ENCODE results near the gene KCNQ5.

KCNQ5 gene

DNA sequence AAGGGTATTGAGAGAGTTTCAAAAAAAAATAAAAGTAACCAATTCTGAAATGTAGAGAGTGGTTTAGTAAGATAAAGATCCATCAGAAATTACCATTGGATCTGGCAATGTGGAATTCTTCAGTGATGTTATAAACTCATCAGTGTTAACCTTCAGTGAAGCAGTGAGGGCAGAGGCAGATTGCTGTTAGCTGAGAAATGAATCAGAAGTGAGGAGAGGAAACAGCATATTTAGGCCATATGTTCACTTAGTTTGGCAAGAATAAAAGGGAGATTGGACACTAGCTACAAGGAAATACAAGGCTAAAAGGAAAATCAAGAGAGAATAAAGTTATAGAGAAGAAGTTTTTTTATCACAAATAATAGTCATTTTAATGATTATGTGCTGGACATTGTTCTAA lies 9.6 kb downstream of the KCNQ5 start:
- intact Hi-C loops (cut with DNase I; ENCODE audit: low total_unique reads): no loop called here
- Histone ChIP-seq H3K9me3 (no peaks in the 10 kb centered on the region), H3K27ac (no peak overlapping the region), H3K4me1 (no peaks in the 10 kb centered on the region), H3K27me3 (no peaks in the 10 kb centered on the region), H3K36me3 (no peaks in the 10 kb centered on the region), H3K4me3 (no peak overlapping the region)
- DNase-seq: no peak
- TF ChIP-seq, protein P1, sequence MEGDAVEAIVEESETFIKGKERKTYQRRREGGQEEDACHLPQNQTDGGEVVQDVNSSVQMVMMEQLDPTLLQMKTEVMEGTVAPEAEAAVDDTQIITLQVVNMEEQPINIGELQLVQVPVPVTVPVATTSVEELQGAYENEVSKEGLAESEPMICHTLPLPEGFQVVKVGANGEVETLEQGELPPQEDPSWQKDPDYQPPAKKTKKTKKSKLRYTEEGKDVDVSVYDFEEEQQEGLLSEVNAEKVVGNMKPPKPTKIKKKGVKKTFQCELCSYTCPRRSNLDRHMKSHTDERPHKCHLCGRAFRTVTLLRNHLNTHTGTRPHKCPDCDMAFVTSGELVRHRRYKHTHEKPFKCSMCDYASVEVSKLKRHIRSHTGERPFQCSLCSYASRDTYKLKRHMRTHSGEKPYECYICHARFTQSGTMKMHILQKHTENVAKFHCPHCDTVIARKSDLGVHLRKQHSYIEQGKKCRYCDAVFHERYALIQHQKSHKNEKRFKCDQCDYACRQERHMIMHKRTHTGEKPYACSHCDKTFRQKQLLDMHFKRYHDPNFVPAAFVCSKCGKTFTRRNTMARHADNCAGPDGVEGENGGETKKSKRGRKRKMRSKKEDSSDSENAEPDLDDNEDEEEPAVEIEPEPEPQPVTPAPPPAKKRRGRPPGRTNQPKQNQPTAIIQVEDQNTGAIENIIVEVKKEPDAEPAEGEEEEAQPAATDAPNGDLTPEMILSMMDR (IDR thresholded peaks at IDR 0.05): no peak

DNA sequence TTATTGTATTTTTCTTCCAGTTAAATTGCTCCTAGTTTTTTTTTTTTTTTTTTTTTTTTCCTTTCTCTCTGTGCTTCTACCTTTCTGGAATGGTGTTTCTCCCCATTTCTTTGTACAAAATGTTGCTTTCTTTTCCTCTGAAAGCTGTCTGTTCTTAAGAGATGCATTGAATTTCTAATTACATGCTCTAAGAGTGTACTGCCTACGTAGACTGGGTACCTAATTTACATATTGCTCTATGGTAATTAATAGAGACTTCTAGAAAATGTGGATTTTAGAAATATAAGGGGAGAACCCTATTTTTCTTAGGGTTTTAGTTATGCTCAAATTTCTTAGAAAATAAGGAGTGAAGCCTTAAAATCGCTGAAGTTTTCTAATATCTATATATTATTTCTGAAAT lies 13.8 kb downstream of the KCNQ5 start:
- Histone ChIP-seq H3K36me3 (no peaks in the 10 kb centered on the region), H3K4me1 (peaks cover 0 to 3% (median 0%) of the 10 kb centered on the region in 4 donors), H3K27ac (no peak overlapping the region), H3K4me3 (no peak overlapping the region), H3K9me3 (no peaks in the 10 kb centered on the region), H3K27me3 (no peaks in the 10 kb centered on the region)
- intact Hi-C loops (cut with DNase I; ENCODE audit: low total_unique reads): no loop called here
- TF ChIP-seq, protein P1 (IDR thresholded peaks at IDR 0.05): no peak
- no peak for DNase-seq

DNA sequence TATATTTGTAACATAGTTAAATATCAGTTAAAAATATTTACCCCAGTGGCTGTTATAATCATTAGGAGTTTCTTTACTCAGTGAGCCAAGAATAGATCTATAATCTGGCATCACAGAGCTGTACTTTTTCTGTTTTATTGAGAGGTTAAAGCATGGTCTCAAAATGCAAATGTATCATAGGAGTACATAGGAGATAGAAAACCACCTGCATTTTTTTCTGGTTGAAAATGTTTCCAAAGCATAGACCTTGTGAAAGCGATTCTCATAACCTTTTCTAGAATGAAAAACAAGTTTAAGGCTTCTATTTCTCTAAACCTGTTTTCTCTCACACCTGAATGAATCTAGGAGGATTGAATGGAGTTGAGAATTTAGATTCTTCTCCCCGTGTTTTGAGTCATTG lies 14.4 kb downstream of the KCNQ5 start:
- Histone ChIP-seq H3K27ac (no peak overlapping the region), H3K27me3 (no peaks in the 10 kb centered on the region), H3K4me3 (no peak overlapping the region), H3K9me3 (no peaks in the 10 kb centered on the region), H3K36me3 (no peaks in the 10 kb centered on the region), H3K4me1 (peaks cover 0 to 4% (median 0%) of the 10 kb centered on the region in 4 donors)
- intact Hi-C loops (cut with DNase I; ENCODE audit: low total_unique reads): no loop called here
- DNase-seq: no peak
- TF ChIP-seq, protein P1 (IDR thresholded peaks at IDR 0.05): no peak

DNA sequence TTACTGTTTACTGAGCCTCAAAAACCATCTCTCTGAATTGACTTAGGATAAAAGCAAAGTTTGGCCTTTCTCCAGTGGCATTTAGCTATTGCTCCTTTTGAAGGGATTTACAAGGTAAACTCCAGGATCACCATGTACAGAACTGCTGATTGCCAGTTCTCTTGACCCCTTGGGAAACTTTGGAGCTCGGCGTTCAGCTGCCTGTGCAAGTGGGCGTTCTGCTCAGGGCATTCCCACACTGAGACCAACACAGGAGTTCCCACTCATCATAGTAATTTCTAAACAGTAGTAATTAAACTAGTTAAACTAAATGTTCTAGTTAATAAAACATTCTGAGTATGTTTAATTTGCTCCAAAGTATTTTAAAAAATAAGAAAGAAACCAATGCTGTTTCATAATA lies 14.9 kb downstream of the KCNQ5 start:
- no peaks in the 10 kb centered on the region for H3K36me3 ChIP-seq
- H3K9me3 ChIP-seq: no peaks in the 10 kb centered on the region
- DNase-seq: no peak
- intact Hi-C loops (cut with DNase I; ENCODE audit: low total_unique reads): no loop called here
- H3K27ac ChIP-seq: no peak overlapping the region
- TF ChIP-seq, protein P1 (IDR thresholded peaks at IDR 0.05): no peak
- peaks cover 0 to 4% (median 0%) of the 10 kb centered on the region in 4 donors for H3K4me1 ChIP-seq
- no peak overlapping the region for H3K4me3 ChIP-seq
- no peaks in the 10 kb centered on the region for H3K27me3 ChIP-seq

DNA sequence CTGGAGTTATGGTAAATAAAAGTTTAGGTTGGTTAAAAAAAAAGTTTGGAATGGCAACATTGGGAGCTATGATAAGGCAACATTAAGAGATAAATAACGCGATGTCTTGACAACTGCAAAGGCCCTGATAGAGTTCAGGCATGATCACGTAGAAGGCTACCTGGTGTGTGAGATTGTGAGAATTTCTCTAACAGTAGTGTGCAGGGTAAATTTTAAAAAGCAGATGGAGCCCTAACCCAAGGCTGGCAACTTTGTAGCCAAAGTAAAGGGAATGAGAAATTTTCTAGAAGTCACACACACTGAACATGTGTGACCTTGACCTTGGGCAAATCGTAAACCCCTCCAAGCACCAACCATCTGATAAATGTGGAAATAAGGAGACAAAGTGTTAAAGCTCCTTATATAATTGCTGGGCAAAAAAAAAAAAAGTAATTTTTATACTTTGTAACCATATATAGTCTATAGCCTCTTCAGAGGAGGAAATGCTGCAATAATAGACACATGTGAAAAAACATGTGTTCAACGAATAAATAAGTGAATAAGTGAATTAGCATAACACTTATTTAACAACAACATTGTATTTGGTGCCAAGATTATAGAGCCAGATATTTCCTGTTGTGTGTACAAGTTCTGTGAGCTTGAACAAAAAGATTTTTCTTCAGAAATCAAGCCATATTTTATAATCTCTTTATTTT lies 18.2 kb downstream of the KCNQ5 start:
- TF ChIP-seq, protein P1 (IDR thresholded peaks at IDR 0.05): no peak
- no peak for DNase-seq
- no peak overlapping the region for H3K4me3 ChIP-seq
- no peaks in the 10 kb centered on the region for H3K27me3 ChIP-seq
- peaks cover 0 to 4% (median 0%) of the 10 kb centered on the region in 4 donors for H3K4me1 ChIP-seq
- intact Hi-C loops (cut with DNase I; ENCODE audit: low total_unique reads): no loop called here
- no peaks in the 10 kb centered on the region for H3K9me3 ChIP-seq
- no peaks in the 10 kb centered on the region for H3K36me3 ChIP-seq
- no peak overlapping the region for H3K27ac ChIP-seq

DNA sequence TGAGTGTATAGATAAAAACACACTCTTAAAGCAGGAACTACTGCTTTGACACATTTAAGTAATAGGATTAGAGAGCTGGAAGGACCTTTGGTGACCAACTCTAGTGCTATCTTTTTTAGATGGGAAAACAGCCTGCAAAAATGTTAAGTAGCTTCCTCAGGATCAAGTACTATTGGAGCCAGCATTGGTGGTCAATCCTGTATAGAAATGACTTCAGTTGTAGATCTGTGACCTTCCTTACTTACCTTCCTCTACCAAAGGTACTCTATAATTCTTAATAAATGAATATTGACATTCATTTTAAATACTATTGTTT lies 18.7 kb downstream of the KCNQ5 start:
- DNase-seq: no peak
- intact Hi-C loops (cut with DNase I; ENCODE audit: low total_unique reads): no loop called here
- no peaks in the 10 kb centered on the region for H3K27me3 ChIP-seq
- TF ChIP-seq, protein P1 (IDR thresholded peaks at IDR 0.05): no peak
- H3K9me3 ChIP-seq: no peaks in the 10 kb centered on the region
- H3K36me3 ChIP-seq: no peaks in the 10 kb centered on the region
- no peak overlapping the region for H3K4me3 ChIP-seq
- peaks cover 0 to 4% (median 0%) of the 10 kb centered on the region in 4 donors for H3K4me1 ChIP-seq
- H3K27ac ChIP-seq: no peak overlapping the region
